Gastroesophageal sphincter (tissue), 3 donors: ENCODE results near the gene MKI67.

Experiments used
- EP300 ChIP-seq: sonication (generic); formaldehyde crosslinking; IDR thresholded peaks from one replicate; pipeline ENCODE4 v1.6.1; 2017; ENCODE audit warnings: antibody characterized with exemption, mild to moderate bottlenecking
- POLR2A ChIP-seq, 2 donors: fragments of 450-650 bp; IDR thresholded peaks; one replicate each; pipeline ENCODE4 v1.6.1; 2017; ENCODE audit warnings: antibody characterized with exemption in 2 of 2, mild to moderate bottlenecking in 2 of 2, moderate library complexity in 1 of 2
- TF ChIP-seq, protein P1 (sequence below), 4 experiments: fragments of 200-600 bp in 2 of 4; fragments of 450-650 bp in 2 of 4; sonication (generic) in 1 of 4; IDR thresholded peaks; one replicate each; pipeline ENCODE4 v1.5.1; 2017 to 2019; ENCODE audit warnings: antibody characterized with exemption in 4 of 4, mild to moderate bottlenecking in 2 of 4, moderate library complexity in 2 of 4

DNA sequence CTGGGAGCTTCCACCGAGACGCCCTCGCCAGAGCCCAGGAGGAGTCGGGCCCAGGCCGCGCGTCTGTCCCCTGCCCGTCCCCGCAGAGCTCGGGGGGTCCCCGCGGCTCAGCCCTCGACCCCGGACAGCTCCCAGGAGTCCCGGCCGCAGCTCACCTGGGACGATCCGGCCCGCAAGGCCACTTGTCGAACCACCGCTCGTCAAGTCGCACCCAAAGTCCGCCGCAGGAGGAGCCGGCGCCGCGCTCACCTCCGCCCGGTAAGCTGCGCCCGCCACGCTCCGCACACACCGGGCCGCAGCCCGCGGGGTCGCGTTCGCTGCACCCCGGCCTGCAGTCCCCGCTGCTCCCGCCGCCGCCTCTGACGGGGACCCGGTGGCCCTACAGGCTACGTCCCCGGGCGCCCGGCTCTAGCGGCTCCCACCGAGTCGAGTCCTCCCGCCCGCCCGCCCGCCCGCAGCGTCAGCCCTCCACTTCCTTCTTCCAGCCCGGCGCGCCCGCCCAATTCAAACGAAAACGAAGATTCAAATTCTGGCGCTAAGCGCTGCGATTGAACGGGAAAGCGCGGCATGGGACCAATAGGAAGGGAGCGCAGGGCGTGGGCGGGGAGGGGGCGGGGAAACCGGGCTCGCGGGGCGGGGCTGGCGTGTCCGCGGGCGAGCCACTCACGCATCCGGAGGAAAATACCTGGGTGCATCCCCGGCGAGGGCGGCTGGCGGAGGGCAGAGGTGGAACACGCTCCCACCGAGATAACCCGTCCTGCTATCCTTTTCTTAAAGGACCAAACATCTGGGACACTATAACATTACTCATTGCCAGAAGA is at the start of gene MKI67:
- TF ChIP-seq, protein P1, sequence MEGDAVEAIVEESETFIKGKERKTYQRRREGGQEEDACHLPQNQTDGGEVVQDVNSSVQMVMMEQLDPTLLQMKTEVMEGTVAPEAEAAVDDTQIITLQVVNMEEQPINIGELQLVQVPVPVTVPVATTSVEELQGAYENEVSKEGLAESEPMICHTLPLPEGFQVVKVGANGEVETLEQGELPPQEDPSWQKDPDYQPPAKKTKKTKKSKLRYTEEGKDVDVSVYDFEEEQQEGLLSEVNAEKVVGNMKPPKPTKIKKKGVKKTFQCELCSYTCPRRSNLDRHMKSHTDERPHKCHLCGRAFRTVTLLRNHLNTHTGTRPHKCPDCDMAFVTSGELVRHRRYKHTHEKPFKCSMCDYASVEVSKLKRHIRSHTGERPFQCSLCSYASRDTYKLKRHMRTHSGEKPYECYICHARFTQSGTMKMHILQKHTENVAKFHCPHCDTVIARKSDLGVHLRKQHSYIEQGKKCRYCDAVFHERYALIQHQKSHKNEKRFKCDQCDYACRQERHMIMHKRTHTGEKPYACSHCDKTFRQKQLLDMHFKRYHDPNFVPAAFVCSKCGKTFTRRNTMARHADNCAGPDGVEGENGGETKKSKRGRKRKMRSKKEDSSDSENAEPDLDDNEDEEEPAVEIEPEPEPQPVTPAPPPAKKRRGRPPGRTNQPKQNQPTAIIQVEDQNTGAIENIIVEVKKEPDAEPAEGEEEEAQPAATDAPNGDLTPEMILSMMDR (IDR thresholded peaks at IDR 0.05), result no peak
- TF ChIP-seq EP300, result no peak
- no peak for TF ChIP-seq POLR2A (IDR thresholded peaks at IDR 0.05)
